AG04449 (cell line): ENCODE measurements around the gene EFTUD2.

ENCODE experiments used
- CTCF ChIA-PET: fragments of 350-600 bp; formaldehyde crosslinking; extraction: SDS; loops from one replicate; lab custom pipeline; 2021; ENCODE audit warnings: antibody characterized with exemption; lab: Yijun Ruan, JAX
- POLR2A ChIA-PET: fragments of 400-600, 350-600 bp; formaldehyde crosslinking; extraction: SDS; loops from one replicate; lab custom pipeline; 2020; ENCODE audit warnings: antibody characterized with exemption, inconsistent platforms; lab: Yijun Ruan, JAX
- DNase-seq: peaks from one replicate; pipeline ENCODE4 v3.0.0-alpha.2; 2010; ENCODE audit warnings: low read depth, low spot score
- H3K4me3 ChIP-seq: 2 replicates; pipeline ENCODE4 v1.5.1; 2011; ENCODE audit warnings: low read depth, mild to moderate bottlenecking, control low read depth, low read length
- TF ChIP-seq, protein P1 (sequence below): IDR thresholded peaks from one replicate; pipeline ENCODE4 v1.5.1; 2011; ENCODE audit warnings: mild to moderate bottlenecking, moderate library complexity, low read length, control low read depth, inconsistent platforms; ENCODE audit not compliant: insufficient read depth; ENCODE audit errors: missing control alignments

EFTUD2 gene

DNA sequence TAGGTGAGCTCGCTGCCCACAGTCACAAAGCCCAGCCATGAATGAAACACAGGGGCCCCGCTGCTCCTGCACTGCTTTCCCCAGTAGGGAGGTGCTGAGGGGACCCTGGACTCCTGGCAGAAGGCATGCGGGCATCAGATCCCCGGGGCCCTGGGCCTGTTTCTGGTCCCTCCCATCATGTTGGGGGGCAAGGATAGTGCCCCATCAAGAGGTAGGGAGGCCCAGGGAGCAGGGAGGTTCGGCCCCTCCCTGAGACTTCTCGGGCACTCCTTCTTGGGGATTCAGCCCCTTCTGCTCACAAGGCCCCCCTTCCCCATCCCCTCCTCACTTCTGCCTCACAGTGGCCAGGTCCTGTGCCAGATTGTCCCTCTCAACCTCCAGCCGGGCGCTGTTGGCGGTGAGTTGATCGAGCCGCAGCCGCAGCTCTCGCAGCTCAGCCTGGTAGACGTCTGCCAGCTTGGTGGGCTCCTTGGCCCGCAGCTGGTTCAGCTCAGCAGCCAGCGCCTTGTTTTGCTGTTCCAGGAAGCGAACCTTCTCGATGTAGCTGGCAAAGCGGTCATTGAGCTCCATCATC is 15.5 kb upstream of the EFTUD2 start:
- ChIA-PET POLR2A (interaction anchor here (0.5 kb wide), 1 partner anchor 121 kb away, joined by 3 read pairs; no protein-coding TSS in a partner anchor), CTCF (interaction anchor here (0.8 to 22.1 kb wide), 6 partner anchors 8 to 221 kb away, joined by 3 to 673 read pairs (median 4); partner anchors contain the start of gene ACBD4)
- TF ChIP-seq, protein P1, sequence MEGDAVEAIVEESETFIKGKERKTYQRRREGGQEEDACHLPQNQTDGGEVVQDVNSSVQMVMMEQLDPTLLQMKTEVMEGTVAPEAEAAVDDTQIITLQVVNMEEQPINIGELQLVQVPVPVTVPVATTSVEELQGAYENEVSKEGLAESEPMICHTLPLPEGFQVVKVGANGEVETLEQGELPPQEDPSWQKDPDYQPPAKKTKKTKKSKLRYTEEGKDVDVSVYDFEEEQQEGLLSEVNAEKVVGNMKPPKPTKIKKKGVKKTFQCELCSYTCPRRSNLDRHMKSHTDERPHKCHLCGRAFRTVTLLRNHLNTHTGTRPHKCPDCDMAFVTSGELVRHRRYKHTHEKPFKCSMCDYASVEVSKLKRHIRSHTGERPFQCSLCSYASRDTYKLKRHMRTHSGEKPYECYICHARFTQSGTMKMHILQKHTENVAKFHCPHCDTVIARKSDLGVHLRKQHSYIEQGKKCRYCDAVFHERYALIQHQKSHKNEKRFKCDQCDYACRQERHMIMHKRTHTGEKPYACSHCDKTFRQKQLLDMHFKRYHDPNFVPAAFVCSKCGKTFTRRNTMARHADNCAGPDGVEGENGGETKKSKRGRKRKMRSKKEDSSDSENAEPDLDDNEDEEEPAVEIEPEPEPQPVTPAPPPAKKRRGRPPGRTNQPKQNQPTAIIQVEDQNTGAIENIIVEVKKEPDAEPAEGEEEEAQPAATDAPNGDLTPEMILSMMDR: no peak
- H3K4me3 ChIP-seq: no peak overlapping the region
- DNase-seq: no peak

DNA sequence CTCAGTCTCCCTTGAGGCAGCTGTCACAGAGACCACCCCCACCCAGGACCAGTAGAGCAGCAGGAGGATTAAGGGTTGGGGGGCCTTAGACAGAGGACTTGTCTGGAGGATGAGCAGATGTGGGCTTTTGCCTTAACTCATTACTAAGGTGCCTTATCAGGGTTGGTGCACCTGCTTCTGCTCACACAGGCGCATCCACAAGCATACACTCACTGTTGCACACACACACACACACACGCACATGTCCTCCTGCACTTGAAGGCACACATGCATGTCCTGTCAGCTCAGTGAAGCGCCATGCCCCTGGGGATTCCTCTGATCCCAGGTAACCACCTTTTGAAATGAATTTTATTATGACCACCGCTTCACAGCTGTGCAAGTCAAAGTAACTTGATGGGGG is 14.9 kb upstream of the EFTUD2 start:
- no peak overlapping the region for H3K4me3 ChIP-seq
- CTCF ChIA-PET: interaction anchor here (0.8 to 22.1 kb wide), 4 partner anchors 9 to 221 kb away, joined by 3 to 673 read pairs (median 6); partner anchors contain the start of gene ACBD4
- DNase-seq: no peak
- TF ChIP-seq, protein P1: no peak
- POLR2A ChIA-PET: no interaction called here

DNA sequence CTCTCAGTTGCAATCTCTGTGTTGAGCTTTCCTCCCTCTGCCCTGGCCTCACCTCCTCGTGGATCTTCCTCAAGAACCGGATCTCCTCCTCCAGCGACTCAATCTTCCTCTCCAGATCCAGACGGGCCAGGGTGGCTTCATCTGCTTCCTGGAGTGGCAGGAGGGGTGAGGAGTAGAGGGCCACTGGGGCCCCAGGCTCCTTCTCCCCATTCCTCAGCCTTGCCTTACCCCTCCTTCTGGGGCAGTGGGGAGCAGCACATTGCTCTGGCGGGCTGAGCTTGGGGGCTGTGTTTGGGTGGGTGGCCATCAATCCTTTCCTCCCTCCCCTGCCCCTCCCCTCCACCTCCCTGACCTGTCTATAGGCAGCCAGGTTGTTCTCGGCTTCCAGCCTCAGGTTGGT is 14.4 kb upstream of the EFTUD2 start:
- no peak overlapping the region for H3K4me3 ChIP-seq
- no peak for DNase-seq
- CTCF ChIA-PET: interaction anchor here (1.4 to 22.1 kb wide), 6 partner anchors 6 to 222 kb away, joined by 4 to 673 read pairs (median 24); partner anchors contain the start of genes ACBD4 and EFTUD2
- POLR2A ChIA-PET: no interaction called here
- TF ChIP-seq, protein P1: no peak

DNA sequence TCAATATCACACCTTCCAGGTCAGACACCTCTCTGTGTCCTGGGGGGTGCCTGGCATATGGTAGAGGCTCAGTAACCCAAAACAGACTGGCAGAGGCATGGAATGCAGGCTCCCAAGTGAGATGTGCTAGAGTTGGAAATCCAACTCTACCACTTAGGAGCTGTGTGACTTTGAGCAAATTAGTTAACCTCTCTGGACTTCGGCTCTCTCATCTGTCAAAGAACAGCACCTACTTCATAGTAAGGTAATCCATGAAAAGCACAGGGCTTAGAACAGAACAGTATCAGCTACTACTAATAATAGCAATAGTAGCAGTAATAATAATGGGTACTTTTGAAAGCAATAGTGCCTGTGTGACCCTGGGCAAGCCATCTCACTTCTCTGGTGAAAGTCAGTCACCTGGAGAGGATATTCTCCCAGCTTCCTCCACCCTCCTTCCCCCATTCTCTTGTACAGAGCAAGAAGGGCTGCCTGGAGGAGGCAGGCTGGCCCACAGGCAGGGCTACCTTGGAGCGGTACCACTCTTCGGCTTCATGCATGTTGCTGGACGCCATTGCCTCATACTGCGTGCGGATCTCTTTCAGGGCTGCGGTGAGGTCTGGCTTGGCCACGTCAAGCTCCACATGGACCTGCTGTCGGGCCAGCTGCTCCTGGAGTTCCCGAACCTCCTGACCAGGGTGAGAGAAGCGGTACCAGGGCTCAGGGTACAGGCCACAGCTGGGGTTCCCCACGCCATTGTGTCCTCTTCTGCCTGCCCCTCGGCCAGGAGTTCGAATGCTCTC is 13.7 kb upstream of the EFTUD2 start:
- POLR2A ChIA-PET: no interaction called here
- DNase-seq: no peak
- CTCF ChIA-PET: interaction anchor here (0.8 to 22.1 kb wide), 5 partner anchors 7 to 223 kb away, joined by 4 to 673 read pairs (median 41); partner anchors contain the start of genes ACBD4 and EFTUD2
- H3K4me3 ChIP-seq: no peak overlapping the region
- TF ChIP-seq, protein P1: no peak

DNA sequence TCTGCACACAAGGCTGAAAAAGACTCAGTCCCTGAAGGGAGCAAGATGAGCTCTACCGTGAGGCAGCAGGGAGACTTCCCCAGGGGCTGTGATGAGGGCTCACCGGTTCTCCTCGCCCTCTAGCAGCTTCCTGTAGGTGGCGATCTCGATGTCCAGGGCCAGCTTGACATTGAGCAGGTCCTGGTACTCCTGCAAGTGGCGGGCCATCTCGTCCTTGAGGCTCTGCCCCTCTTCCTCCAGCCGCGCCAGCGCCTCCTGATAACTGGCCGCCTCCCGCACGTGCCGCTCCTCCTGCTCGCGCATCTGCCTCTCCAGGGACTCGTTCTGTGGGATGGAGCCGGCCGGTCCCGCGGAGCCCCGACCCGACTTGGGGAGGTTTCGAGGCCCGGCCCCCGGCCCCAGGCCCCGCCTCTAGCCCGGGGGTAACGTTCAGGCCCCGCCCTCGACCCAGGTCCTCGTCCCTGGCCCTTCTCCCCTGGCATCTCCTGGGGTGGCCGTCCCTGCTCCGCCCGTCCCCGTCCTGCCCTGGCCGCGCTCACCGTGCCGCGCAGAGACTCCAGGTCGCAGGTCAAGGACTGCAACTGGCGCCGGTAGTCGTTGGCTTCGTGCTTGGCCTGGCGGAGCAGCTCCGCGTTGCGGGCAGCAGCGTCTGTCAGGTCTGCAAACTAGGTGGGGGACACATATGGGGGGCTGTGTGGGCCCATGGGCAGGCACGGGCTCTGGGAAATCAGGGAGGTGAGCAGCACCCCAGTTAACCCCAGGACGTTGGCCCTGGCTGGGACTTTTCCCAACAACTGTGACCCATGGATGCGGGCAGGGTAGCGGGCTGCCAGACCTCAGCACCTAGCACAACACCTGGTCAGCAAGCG is 12.1 kb upstream of the EFTUD2 start:
- H3K4me3 ChIP-seq: no peak overlapping the region
- no peak for DNase-seq
- TF ChIP-seq, protein P1: peak; percentile 62

More for the DNA sequence above, 12.1 kb upstream of the EFTUD2 start:
- POLR2A ChIA-PET: interaction anchor here (0.9 kb wide), 1 partner anchor 10 kb away, joined by 4 read pairs; no protein-coding TSS in a partner anchor
- CTCF ChIA-PET: interaction anchor here (0.7 to 22.1 kb wide), 14 partner anchors 9 to 224 kb away, joined by 3 to 673 read pairs (median 4); partner anchors contain the start of genes ACBD4 and EFTUD2
